Suppressor macrophage (primary cell): ENCODE results near the gene SNRPD1.
"Not testable (repeated sequence)": the region's sequence is repeated elsewhere in the genome, so short reads cannot be mapped to it uniquely, and the experiment has no call there.

Source experiments
- DNase-seq, 4 experiments: peaks; one replicate each; pipeline ENCODE4 v3.0.0-alpha.2; 2020 to 2022
- total RNA-seq, 17 experiments: gene quantifications; one replicate each; lab custom pipeline; 2026; ENCODE audit warnings: mixed read lengths in 6 of 17, inconsistent platforms in 3 of 17; lab: John Stamatoyannopoulos, UW

SNRPD1 gene
- 13.5 to 52.7 (median 27.4) reads per million in 17 experiments for total RNA-seq

DNA sequence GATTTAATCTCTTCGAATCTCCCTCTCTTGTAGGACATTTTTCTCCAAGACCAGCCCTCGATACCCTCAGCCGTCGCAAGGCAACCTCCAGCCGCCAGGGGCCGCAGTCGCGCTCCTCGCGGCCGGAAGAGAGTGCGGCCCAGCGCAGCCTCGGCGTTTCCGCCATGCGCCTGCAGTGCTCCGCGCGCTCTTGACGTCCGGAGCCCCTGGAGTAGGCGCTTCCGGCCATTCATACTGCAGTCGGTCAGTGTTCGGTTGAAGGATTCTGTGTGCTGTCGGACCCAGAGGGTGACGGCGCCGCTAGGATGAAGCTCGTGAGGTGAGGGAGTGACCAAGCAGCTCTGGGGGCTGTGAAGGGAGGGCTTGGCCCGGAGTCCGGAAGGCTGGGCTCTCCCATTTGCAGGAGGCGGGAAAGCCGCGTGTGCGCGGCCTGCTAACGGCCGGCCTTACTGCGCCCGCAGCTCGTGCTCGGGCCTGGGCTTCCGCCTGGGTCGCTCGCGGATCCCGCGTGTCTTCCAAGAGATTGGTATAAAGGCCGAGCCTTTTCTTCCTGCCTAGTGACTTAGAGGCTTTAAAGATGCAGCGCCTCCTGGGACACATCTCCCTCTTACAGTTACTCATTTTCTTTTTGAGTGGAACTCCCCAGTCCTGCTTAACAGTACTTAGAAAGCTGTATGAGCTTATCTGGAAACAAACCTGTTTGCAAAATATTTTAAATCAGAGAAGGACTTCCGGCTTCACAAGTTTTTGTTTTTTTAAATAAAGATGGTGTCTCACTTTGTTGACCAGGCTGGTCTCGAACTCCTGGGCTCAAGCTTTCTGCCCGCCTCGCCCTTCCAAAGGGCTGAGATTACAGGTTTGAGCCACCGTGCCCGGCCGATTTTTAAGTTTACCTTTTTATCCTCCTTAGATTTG, at the start of gene SNRPD1:
Gene SNRPD1 (plus strand): TSS at position 190 of the 915 bp plus-strand sequence. CDS start 116 bp downstream, at position 306.
- DNase-seq = peak; percentile 95 to 97 (median 97)

DNA sequence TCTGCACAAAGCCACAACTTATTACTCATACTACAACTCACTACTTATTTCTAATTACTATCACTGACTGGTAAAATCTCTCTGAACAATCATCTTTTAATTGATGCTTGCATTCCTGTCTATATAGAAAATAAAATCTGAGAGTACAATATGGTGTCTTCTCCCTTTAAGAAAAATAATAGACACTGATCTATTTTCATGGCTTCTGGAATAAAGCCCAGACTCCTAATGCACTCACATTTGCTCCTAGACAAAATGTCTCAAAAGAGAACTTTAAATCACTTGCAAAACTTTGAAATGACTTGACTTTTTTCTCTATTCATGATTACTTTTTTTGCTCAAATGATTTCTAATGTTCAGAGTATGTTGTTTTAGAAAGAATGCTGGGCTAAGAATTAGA, 40.3 kb upstream of the SNRPD1 start:
- DNase-seq = no peak

DNA sequence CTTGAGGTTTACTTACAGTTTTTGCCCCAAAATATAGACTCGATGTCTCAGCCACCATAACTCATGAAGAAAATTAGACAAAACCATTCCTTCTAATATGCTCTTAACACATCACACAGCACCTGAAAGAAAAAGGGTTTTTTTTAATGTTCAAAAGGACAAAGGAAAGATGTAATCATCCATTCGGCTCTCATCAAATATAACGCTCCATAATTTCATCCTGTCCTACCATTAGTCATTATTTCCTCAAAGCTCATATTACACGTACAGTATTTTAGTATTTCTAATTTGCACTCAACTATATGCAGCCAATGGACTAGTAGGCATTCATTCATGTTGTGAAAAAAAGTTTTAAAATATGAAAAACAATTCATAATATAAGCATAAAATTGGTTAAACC, 36.5 kb upstream of the SNRPD1 start:
- DNase-seq = no peak

DNA sequence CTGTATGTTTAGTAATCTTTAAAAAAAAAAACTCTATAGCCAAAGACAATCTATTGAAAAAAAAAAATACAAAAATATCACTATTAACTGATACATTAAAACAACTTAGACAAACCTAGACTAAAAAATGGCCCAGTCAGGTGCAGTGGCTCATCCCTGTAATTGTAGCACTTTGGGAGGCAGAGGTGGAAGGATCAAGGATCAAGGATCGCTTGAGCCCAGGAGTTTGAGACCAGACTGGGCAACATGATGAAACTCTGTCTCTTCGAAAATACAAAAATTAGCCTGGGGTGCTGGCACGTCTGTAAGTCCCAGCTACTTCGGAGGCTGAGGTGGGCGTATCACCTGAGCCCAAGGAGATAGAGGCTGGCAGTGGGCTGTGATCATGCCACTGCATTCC, 27.7 kb upstream of the SNRPD1 start:
- DNase-seq = no peak

DNA sequence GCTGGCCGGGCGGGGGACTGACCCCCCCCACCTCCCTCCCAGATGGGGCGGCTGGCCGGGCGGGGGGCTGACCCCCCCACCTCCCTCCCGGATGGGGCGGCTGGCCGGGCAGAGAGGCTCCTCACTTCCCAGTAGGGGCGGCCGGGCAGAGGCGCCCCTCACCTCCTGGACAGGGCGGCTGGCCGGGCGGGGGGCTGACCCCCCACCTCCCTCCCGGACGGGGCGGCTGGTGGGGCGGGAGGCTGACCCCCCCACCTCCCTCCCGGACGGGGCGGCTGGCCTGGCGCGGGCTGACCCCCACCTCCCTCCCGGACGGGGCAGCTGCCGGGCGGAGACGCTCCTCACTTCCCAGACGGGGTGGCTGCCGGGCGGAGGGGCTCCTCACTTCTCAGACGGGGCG, 19.8 kb upstream of the SNRPD1 start:
- not testable (repeated sequence) for DNase-seq

DNA sequence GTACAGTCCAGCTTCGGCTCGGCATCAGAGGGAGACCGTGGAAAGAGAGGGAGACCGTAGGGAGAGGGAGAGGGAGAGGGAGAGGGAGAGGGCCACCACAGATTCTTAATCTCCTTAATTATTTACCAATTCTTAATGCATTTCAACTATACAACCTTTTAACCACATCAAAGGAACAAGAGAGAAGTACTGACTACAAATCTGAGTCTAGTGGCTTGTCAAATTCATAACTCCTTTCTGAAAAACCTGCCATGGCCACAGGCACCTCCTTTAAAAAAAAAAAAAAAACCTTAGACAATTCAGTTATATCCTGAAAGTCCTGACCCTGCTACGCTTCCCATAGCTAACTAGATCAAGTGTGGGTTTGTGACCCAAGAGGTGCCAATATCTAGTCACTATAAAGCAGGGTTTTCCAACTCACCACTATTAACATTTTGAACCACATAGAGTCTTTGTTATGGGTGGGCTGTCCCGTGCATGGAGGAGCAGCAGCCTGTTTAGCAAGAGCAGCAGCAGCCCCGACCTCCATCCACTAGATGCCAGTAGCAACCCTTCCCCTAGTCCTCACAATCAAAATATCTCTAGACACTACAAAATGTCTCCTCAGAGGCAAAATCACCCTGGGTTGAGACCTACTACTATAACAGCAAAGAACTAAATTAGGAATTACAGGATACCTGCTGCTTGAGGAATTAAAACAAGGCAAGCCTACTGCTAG, 18.4 kb upstream of the SNRPD1 start:
- no peak for DNase-seq

DNA sequence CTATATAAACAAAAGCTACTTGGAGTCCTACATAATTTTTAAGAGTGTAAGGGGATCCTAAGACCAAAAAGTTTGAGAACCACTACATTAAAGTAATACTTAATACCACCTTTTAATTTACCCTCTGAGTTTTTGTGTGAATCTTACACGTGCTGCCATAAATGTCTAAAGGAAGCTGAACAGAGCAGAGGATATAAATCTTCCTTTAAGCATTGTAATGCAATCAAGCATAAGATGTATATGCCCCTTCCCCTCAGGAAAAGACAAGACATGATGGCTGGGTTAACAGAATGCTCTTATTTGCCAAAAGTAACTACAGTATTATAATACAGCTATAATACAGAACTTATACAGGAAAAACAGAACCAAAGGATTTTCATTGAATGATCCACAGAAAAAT, 14.5 kb upstream of the SNRPD1 start:
- no peak for DNase-seq

DNA sequence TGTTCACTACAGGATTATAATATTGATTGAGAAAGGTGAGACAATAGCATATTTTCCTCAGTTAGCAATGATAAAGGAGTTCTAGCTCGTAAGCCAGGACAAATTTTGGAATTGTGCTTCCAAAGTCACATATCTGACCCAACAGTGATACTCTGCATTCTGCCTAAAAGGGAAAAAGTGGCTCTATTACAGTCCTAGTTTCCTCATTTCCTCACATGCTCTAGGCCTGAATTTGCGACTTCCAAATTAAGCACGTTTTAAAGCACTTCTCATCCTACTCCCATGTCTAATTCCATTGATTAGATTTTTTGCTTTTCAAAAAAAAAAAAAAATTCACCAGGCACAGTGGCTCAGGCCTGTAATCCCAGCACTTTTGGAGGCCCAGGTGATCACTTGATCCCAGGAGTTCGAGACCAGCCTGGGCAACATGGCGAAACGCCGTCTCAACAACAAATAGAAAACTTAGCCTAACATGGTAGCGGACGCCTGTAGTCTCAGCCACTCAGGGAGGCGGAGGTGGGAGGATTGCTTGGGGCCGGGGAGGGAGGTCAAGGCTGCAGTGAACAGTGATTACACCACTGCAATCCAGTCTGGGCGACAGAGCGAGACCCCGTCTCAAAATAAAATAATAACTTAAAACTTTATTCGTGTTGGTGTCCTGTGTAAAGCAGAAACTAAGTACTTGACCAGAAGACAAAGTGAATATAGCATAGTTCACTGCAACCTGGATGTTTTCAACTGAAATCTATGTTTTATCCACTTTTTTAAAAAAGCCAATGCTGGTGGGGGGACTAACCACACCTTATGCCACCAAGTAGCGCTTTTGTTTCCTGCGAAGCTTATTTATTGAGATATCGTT, 13.2 kb upstream of the SNRPD1 start:
- DNase-seq = peak; percentile 10 to 42 (median 25)

DNA sequence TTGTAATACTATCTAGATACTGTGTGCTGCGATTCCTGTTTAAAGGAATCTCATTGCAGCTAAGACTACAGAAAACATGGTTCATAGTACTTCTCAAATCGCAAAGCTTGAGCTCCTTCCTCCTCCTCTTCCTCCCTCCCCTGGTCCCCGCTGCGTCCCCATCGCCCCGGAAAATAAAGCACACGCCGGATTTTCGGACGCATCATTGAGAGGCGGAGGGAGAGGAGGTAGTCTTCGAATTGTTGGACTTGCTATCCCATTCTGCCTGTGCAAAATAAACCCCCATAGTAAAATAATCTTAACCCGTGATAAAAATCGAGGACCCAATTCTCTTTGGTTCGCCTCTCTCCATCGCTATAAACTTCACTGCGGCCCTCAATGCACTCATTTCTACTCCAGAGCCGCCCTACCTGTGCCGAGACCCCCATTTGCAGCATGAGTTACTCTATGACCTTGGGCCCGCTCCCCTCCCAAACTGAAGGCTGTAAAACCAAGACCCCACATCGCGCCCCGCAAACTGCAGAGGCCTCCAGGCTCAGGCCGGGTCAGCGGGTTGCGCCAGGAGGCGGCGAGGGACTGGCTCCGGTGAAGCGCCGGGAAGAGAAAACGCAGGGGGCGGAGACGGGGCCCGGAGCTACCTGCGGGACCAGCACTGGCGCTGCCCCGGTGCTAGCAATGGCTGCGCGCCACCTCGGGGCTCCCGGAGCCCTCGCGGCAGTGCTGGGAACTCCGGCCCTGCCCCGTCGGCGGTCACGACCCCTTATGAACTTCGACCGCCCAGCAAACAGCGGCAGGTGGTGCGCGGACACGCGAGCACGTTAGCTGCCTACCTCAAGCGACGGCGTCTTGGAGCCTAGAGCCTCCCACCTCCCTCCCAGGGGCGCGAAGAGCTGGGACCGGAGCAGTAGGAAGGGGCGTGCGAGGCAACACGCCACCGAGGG, 12.3 kb upstream of the SNRPD1 start:
- peak; percentile 6 to 75 (median 48) for DNase-seq

DNA sequence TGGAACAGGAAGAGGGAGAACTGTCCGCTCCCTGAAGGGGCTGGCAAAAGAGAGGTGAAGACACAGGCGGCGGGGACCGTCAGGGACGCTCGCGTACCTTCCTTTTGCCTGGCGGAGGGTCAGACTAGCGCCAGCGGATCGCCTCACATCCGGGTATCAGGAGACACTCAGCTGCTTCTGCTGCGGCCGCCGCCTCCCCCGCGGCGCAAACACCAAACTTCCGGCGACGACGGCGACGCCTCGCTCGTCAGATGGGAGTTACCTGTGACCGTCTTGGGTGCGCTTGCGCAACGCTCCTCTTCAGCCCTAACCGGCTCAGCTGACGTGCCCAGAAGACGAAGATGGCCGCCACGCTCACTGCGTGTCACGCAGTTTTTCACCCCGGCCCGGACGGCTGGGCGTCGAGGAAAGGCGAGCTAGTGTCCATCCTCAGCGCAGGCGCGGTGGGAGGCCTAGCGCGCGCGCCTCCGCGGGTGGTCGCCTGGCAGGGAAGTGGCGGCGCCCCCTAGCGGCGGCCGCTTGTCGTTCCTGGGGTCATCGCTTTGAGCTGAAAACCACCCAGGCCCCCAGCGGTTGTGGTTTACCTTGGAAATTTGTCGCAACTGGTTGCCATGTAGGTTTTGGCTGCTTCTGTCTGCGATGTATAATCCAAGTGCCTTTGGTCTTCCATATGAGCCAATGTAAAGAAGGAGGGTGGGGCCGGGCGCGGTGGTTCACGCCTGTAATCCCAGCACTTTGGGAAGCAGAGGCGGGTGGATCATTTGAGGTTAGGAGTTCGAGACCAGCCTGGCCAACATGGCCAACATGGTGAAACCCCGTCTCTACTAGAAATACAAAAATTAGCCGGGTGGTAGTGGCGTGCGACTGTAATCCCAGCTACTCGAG, 11.3 kb upstream of the SNRPD1 start, which contains the start of gene ESCO1:
Gene ESCO1 (minus strand): TSS at position 179 of the 885 bp plus-strand sequence. CDS start 25,861 bp downstream, outside the sequence.
- peak; percentile 97 to 99 (median 98) for DNase-seq

DNA sequence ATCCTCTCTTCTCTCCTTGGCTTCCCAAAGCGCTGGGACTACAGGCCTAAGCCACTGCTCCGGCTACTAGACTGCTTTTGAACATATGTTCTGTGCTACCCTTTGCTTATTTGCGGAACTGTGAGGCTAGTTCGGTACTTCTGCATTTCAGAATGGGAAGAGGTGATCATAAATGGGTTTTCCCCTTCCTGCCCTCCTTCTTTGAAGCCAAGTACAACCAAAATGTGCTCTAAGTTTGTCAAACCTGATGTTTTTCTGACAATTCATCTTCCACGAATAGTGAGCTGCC, 9.9 kb upstream of the SNRPD1 start:
- DNase-seq = peak; percentile 77 to 91 (median 86)

DNA sequence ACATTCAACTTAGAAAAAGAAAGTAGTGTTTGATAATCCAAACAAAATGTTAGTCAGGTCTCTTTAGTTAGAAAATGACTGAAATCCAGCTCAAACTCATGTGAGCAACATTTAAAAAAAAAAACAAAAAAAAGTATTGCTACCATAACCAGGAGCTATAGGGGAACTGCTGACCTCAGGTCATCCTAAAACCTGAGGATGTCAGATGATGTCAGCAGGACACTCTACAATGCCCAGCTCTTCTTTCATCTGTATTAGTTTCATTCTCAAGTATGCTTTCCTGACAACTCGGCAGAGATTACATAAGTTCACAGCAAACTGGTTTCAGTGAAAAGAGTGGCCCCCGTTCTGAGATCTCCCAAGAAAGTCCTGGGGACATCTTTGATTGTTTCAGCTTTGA, 7.4 kb upstream of the SNRPD1 start:
- peak; percentile 11 to 65 (median 44) for DNase-seq

DNA sequence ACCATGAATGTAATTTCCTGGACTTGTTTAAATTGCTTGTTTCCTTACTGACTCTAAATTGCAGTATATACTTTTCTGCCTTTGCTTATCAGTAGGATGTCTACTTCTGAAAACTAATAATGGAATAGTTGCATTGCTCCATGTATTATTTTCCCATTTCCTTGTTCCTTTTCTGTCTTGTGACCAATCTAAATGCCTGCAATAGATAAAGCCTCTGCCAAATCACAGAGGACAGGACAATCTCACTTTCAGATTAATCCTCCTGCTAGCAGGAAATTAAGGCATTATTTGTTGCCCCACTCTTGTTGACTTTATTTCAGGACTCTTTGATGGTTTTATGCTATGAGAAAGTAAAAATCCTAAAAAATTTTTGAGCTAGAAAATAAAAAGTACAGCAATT, 6.9 kb upstream of the SNRPD1 start:
- DNase-seq = peak in 1 of 4 experiments; percentile 6

DNA sequence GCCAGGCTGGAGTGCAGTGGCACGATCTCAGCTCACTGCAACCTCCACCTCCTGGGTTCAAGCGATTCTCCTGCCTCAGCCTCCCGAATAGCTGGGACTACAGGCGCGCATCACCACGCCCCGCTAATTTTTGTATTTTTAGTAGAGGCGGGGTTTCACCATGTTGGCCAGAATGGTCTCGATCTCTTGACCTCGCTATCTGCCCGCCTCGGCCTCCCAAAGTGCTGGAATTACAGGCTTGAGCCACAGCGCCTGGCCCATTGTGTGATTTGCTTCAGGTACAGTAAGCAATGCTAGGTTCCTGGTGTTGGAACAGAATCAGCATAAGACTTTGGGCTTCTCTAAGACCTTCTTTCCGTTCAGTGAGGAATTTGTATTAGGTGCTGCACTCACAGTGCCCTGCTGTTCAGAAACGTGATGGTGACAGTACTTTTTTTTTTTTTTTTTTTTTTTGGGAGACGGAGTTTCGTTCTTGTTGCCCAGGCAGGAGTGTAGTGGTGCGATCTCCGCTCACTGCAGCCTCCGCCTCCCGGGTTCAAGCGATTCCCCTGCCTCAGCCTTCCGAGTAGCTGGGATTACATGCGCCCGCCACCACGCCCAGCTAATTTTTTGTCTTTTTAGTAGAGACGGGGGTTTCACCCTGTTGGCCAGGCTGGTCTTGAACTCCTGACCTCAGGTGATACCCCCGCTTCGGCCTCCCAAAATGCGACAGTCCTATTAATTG, 551 bp upstream of the SNRPD1 start:
- not testable (repeated sequence) for DNase-seq

DNA sequence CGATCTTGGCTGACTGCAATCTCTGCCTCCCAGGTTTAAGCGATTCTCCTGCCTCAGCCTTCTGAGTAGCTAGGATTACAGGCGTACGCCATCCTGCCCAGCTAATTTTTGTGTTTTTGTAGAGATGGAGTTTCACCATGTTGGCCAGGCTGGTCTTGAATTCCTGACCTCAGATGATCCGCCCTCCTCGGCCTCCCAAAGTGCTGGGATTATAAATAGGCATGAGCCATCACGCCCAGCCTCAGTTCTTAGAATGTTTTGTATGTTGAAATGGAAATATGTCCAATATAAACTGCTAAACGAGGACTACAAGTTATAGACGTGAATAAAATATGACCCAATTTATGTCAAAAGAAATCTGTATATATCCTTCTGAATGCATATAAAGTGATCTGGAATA, 9.5 kb downstream of the SNRPD1 start:
- DNase-seq = not testable (repeated sequence)

DNA sequence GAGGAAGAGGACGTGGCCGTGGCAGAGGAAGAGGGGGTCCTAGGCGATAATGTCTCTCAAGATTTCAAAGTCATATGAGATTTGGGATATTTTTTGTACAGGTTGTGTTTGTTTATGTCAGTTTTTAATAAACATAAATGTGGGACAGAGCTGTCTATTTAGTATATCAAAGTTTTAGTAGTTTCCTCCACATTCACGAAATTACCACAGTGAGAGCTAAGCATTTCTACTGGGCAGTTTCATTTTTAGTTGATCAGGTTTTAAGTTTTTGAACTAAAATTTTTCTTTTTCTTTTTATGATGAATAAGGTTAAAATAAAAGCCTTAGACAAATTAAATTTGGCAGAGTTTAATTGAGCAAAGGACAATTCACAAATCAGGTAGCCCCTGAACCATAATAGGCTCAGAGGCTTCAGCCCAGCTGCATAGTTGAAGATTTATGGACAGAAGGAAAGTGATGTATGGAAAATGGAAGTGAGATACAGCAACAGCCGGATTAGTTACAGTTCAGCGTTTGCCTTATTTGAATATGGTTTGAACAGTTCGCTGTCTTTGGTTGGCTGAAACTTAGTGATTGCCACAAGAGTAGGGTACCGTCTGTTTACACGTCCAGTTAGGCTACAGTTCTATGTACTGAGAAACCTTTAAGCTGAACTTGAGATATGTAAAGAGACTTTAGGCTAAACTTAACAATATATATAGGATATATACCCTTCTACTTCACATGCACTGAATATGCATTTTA, 17.1 kb downstream of the SNRPD1 start:
- no peak for DNase-seq

DNA sequence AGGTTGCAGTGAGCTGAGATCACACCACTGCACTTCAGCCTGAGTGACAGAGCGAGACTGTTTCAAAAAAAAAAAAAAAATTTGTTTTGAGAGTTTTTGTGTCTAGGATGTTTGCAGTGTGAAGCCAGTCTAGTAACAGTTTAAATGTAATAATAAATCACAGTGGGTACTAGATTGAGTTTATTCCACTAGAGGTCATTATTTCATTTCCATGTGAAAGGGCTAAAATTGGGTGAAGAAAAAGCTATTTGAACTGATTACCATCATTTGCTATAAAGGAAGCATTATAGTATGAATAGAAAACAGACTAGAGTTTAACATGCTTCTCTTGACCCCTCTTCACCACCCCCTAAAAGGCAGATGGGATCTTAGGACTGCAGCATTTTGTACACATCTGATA, 20.3 kb downstream of the SNRPD1 start:
- DNase-seq = peak in 1 of 4 experiments; percentile 9

DNA sequence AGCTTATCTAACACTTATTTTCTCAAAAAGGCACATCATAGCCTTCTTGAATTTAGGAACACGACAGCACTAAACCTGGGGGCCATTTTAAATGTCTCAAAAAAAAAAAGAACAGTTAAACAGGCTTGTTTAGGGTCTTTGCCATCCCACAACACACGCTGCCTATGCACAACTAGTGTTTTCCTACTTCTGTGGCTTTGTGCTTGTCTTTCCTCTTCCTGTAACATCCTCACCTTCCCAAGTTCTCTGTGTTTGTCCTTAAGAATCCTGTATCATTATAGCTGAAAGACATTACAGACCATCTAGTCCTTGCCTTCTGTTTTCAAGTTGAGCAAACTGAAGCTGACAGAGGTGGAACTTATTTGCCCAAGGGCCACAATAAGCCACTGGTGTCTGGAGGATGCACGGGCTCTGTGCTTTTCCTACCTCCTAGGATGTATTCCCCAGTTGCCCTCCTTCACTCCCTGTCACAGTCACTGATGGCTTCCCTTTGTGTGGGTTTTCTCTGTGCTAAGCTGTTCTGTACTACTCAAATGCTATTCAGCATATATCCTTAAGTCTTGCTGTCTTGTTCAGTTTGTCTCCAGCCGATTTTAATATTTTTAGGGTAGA, 22.6 kb downstream of the SNRPD1 start:
- no peak for DNase-seq

DNA sequence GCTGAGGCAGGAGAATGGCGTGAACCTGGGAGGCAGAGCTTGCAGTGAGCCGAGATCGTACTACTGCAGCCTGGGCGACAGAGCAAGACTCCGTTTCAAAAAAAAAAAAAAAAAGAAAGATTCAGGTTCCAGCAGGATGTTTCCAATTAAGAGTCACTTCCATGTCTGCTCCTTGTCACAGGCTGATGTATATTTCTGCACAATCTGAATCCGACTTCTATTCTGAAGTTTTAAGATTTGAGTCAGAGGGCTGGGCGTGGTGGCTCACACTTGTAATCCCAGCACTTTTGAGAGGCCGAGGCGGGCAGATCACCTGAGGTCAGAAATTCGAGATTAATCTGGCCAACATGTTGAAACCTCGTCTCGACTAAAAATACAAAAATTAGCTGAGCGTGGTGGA, 24.7 kb downstream of the SNRPD1 start:
- DNase-seq = no peak
